GM21737 (cell line): Measurements from ENCODE around the gene ANP32E.
"Not testable (repeated sequence)": the region's sequence is repeated elsewhere in the genome, so short reads cannot be mapped to it uniquely, and the experiment has no call there.

Experiments used
- ATAC-seq: cut with Tn5 transposase; IDR thresholded peaks from one replicate; pipeline ENCODE4 v1.9.1; 2021; ENCODE audit warnings: mild to moderate bottlenecking, moderate library complexity; ENCODE audit not compliant: unreplicated experiment

The ANP32E gene

GRCh38 chr1:150214099-150214756 lies 21.7 kb downstream of the ANP32E start:
- ATAC-seq, result not testable (repeated sequence)

- peak; percentile 93 for ATAC-seq
Measured at GRCh38 chr1:150213170-150214098, 22.5 kb downstream of the ANP32E start.

- no peak for ATAC-seq
Measured at GRCh38 chr1:150212070-150212469, 23.8 kb downstream of the ANP32E start.

GRCh38 chr1:150210706-150211105 lies 25.2 kb downstream of the ANP32E start:
- ATAC-seq, result no peak

- ATAC-seq, result no peak
Measured at GRCh38 chr1:150210091-150210490, 25.8 kb downstream of the ANP32E start.

- ATAC-seq, result not testable (repeated sequence)
Measured at GRCh38 chr1:150208460-150208859, 27.5 kb downstream of the ANP32E start.

- ATAC-seq, result no peak
Measured at GRCh38 chr1:150207281-150207971, 28.5 kb downstream of the ANP32E start.

- ATAC-seq, result no peak
Measured at GRCh38 chr1:150196417-150196816, 39.5 kb downstream of the ANP32E start.

- ATAC-seq, result no peak
Measured at GRCh38 chr1:150194381-150195031, 41.4 kb downstream of the ANP32E start.

- no peak for ATAC-seq
Measured at GRCh38 chr1:150192012-150192411, 43.9 kb downstream of the ANP32E start.

GRCh38 chr1:150187560-150187931 lies 48.4 kb downstream of the ANP32E start:
- no peak for ATAC-seq

- no peak for ATAC-seq
Measured at GRCh38 chr1:150186789-150187559, 48.9 kb downstream of the ANP32E start.

- ATAC-seq, result not testable (repeated sequence)
Measured at GRCh38 chr1:150186438-150186788, 49.5 kb downstream of the ANP32E start.

- ATAC-seq, result no peak
Measured at GRCh38 chr1:150185481-150185880, 50.4 kb downstream of the ANP32E start.

GRCh38 chr1:150183061-150183460 lies 52.9 kb downstream of the ANP32E start:
- no peak for ATAC-seq

GRCh38 chr1:150182247-150182646 lies 53.7 kb downstream of the ANP32E start:
- no peak for ATAC-seq

- ATAC-seq, result no peak
Measured at GRCh38 chr1:150180474-150180873, 55.4 kb downstream of the ANP32E start.

GRCh38 chr1:150179867-150180266 lies 56.0 kb downstream of the ANP32E start:
- no peak for ATAC-seq

- no peak for ATAC-seq
Measured at GRCh38 chr1:150178548-150178947, 57.4 kb downstream of the ANP32E start.

GRCh38 chr1:150176593-150176992 lies 59.3 kb downstream of the ANP32E start:
- ATAC-seq, result no peak
